SK-N-MC (cell line): Measurements from ENCODE around the gene FBXL16.

Experiments used
- EZH2 ChIP-seq: fragments of 200-600 bp; sonication (generic); IDR thresholded peaks from one replicate; pipeline ENCODE4 v1.6.1; 2017; ENCODE audit warnings: antibody characterized with exemption
- FOXP2 ChIP-seq: optimal IDR thresholded peaks from 2 replicates; pipeline ENCODE3; 2011; ENCODE audit warnings: mild to moderate bottlenecking, moderate library complexity; ENCODE audit not compliant: insufficient read depth; ENCODE audit errors: extremely low read length, control extremely low read depth
- POLR2AphosphoS5 ChIP-seq: IDR thresholded peaks from 2 replicates; pipeline ENCODE4 v1.6.1; 2012; ENCODE audit warnings: mild to moderate bottlenecking, low read depth, low read length, borderline replicate concordance

GRCh38 chr16:662597-662996 is 43.0 kb downstream of the FBXL16 start:
- TF ChIP-seq EZH2 (no peak), POLR2AphosphoS5 (no peak), FOXP2 (no peak)
